Motor neuron (in vitro differentiated cells): ENCODE data around the gene C11orf98. TPM values are rescaled to one million over a fixed set of nuclear protein-coding genes. Genes with fewer than 3 reads are reported as not detected.
"Not testable (repeated sequence)": the region's sequence is repeated elsewhere in the genome, so short reads cannot be mapped to it uniquely, and the experiment has no call there.

Source experiments
- ATAC-seq, 8 experiments: fragments of 200-7000 bp; cut with Tn5 transposase; replicated peaks in 6 of 8; 2 replicates each; pipeline ENCODE4 v1.8.0; 2021; ENCODE audit warnings: mild to moderate bottlenecking in 8 of 8, moderate library complexity in 8 of 8
- H3K27ac ChIP-seq, 2 donors: fragments of 250-450 bp; sonication (Bioruptor Pico); 2 replicates each; pipeline ENCODE4 v1.9.0; 2021; ENCODE audit warnings: antibody characterized with exemption in 2 of 2, mild to moderate bottlenecking in 2 of 2, moderate library complexity in 1 of 2
- H3K4me1 ChIP-seq, 2 donors: fragments of 250-450 bp; sonication (Bioruptor Pico); replicated peaks in 1 of 2; 2 replicates each; pipeline ENCODE4 v1.6.1; 2021; ENCODE audit warnings: antibody characterized with exemption in 2 of 2, mild to moderate bottlenecking in 2 of 2, moderate library complexity in 1 of 2
- H3K4me3 ChIP-seq, 5 donors: fragments of 250-450 bp; sonication (Bioruptor Pico); 2 replicates each; pipeline ENCODE4 v1.9.0; 2021; ENCODE audit warnings: antibody characterized with exemption in 5 of 5, mild to moderate bottlenecking in 5 of 5, moderate library complexity in 4 of 5
- WGBS, 10 experiments: fragments of 450-650 bp; shearing (Covaris generic); methylation state at CpG; one replicate each; pipeline ENCODE4 v1.0.0; 2022; 5-methylcytosine and 5-hydroxymethylcytosine counted together
- in situ Hi-C, 9 experiments: fragments of 400-800 bp; cut with MboI; loops; one replicate each; pipeline ENCODE4 v1.15.0; 2021; ENCODE audit warnings: low sequenced_read_pairs in 9 of 9, low pct_unique_long_range_greater_than_20kb in 2 of 9; ENCODE audit not compliant: unreplicated experiment in 9 of 9
- total RNA-seq, 8 experiments: library from RNA; unstranded; fragments of 300-600 nt; gene quantifications; 2 replicates each; pipeline versions ENCODE4 v1.2.3 to v1.2.4, GENCODE V29; 2022

Gene C11orf98
- total RNA-seq, 8 experiments from 2014 or later = 51.9 to 159 (median 95.0) TPM

DNA sequence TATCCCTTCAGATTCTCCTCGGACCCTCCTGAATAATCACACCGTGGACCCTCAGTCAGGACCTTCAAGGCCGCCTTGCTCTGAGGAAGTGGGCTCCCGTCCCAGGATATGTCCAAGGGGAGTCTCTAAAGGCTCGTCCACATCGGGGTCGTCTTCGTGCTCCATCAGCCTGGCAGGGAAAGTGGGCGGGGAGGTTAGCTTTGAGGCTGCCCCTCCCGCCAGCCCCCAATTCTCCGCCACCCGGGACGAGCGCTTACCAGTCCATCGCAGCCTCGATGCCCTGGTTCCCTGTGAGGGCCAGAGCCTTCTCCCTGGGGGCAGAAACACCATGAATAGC is 13.4 kb upstream of the C11orf98 start:
- in situ Hi-C loops = no loop called here
- H3K4me3 ChIP-seq = peak overlapping the region; percentile 71 to 100 (median 98)
- WGBS, 10 experiments = 0 to 8% (median 2%) methylated on average over 1 to 7 of the region's 16 CpGs; no CpG with 5 or more reads in 6 of the 10 experiments
- peaks cover 10 to 12% of the 10 kb centered on the region in 2 donors for H3K4me1 ChIP-seq
- peak in 1 of 8 experiments; percentile 2 for ATAC-seq
- peak overlapping the region; percentile 62 to 71 for H3K27ac ChIP-seq

DNA sequence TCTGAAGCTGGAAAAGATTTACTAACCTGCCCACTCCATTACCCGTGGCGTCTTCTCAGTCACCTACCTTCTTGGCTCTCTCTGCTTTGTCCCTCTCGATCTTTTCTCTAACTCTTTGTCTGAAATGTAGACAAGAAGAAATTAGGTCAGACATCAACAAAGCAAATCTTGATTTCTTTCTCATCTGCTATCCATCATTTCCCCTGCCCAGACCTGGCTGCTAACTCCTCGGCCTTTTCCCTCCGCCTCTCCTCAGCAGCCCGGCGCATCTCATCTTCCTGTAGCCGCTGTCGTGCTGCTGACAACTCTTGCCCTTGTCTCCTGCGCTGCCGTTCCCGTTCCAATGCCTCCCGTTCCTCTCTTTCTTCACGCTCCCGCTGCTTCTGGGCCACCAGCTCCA is 12.7 kb upstream of the C11orf98 start:
- H3K4me1 ChIP-seq = peaks cover 14 to 15% of the 10 kb centered on the region in 2 donors
- in situ Hi-C loops = no loop called here
- H3K4me3 ChIP-seq = peak overlapping the region in 3 of 5 donors; percentile 71 to 100 (median 99)
- 58 to 96% (median 82%) methylated on average over 4 to 15 of the region's 15 CpGs; no CpG with 5 or more reads in 2 of the 10 experiments for WGBS, 10 experiments
- no peak for ATAC-seq
- H3K27ac ChIP-seq = no peak overlapping the region

DNA sequence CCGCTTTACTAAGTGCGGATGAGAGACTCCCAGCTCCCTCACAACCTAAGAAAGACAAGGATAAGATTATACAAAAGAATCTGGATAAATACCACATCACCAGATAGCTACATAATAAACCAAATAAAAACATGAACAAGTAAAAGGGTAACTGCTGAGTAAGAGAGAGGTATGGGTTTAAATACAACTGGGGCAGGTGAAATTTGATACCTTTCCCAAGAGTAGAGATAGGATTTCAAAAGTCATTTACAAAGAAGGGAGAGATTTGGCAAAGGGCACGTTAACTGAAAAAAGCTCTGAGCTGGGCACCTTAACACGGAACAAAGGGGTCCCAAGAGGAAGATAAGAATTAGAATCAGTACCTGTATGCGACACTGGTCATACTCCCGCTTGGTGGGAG is 12.1 kb upstream of the C11orf98 start:
- Histone ChIP-seq H3K4me3 (no peak overlapping the region), H3K4me1 (peaks cover 16 to 18% of the 10 kb centered on the region in 2 donors), H3K27ac (no peak overlapping the region)
- 56 to 100% (median 81%) methylated on average over 2 to 6 of the region's 6 CpGs; no CpG with 5 or more reads in 3 of the 10 experiments for WGBS, 10 experiments
- ATAC-seq = no peak
- in situ Hi-C loops = no loop called here

DNA sequence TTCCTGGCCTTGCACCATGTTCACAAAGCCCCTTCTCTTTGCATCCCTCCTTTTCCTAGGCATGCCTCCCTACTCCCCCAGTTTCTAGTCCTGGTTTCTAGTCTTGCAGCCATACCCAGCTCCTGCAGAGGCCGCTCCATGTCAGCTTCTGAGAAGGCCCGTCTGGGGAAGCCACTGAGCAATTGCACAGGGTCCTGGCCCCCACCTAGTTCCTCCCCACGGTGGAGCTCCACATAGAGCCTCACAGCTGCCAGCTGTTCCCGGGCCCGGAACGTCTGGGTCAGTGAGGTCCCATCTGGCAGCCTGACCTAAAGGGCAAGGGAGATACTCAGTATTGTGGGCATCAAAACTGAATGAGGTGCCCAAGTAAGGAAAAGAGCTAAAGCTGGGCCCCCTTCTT is 11.7 kb upstream of the C11orf98 start:
- Histone ChIP-seq H3K27ac (no peak overlapping the region), H3K4me1 (peaks cover 16 to 18% of the 10 kb centered on the region in 2 donors), H3K4me3 (no peak overlapping the region)
- in situ Hi-C loops = no loop called here
- no peak for ATAC-seq
- 0 to 48% (median 38%) methylated on average over 2 of the region's 6 CpGs; no CpG with 5 or more reads in 7 of the 10 experiments for WGBS, 10 experiments

DNA sequence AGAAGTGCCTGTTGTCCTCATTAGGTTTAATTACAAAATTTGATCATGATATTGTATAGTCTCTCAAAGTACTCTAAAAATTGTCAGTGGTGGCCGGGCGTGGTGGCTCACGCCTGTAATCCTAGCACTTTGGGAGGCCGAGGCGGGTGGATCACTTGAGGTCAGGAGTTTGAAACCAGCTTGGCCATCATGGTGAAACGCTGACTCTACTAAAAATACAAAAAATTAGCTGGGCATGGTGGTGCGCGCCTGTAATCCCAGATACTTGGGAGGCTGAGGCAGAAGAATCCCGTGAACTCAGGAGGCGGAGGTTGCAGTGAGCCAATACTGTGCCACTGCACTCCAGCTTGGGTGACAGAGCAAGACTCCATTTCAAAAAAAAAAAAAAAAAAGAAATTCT is 10.4 kb upstream of the C11orf98 start:
- H3K27ac ChIP-seq, H3K4me3 ChIP-seq, ATAC-seq, in situ Hi-C loops: not testable (repeated sequence)
- 60 to 100% (median 98%) methylated on average over 1 to 10 of the region's 10 CpGs; no CpG with 5 or more reads in 2 of the 10 experiments for WGBS, 10 experiments
- H3K4me1 ChIP-seq = peaks cover 20 to 23% of the 10 kb centered on the region in 2 donors

DNA sequence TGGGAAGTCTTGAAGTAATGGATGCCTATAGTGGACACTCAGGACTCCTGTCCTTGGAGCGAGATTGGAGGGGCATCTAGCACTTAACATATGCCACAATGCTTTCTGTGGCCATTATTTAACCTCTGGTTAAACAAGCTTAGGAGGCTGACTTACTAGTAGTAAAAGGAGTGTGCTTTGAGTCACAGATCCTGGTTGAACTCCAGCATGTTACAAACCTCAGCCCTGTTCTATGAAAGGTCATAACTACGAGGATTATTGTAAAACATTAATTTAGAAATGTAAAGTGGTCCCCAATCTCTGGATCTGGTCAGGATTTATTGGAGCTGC is 8.2 kb upstream of the C11orf98 start:
- Histone ChIP-seq H3K27ac (no peak overlapping the region), H3K4me3 (no peak overlapping the region), H3K4me1 (peaks cover 16 to 17% of the 10 kb centered on the region in 2 donors)
- in situ Hi-C loops = no loop called here
- WGBS, 10 experiments = 0 to 100% (median 89%) methylated on average over 1 to 2 of the region's 2 CpGs; no CpG with 5 or more reads in 2 of the 10 experiments
- ATAC-seq = no peak

DNA sequence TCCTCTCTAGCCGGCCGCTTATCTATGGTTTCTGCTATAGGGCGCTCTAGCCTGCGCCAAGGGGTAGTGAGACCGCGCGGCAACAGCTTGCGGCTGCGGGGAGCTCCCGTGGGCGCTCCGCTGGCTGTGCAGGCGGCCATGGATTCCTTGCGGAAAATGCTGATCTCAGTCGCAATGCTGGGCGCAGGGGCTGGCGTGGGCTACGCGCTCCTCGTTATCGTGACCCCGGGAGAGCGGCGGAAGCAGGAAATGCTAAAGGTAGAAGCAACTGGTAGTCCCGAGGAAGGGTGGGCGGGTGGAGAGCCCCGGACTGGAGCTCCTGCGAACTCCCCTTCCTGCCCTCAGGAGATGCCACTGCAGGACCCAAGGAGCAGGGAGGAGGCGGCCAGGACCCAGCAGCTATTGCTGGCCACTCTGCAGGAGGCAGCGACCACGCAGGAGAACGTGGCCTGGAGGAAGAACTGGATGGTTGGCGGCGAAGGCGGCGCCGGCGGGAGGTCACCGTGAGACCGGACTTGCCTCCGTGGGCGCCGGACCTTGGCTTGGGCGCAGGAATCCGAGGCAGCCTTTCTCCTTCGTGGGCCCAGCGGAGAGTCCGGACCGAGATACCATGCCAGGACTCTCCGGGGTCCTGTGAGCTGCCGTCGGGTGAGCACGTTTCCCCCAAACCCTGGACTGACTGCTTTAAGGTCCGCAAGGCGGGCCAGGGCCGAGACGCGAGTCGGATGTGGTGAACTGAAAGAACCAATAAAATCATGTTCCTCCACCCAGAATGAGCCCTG is 6.8 kb upstream of the C11orf98 start, which contains the start of the genes LBHD1 and UQCC3:
Gene LBHD1, minus strand, starts transcription at position 660 of the 782 bp plus-strand sequence. CDS start 2,236 bp downstream, outside the sequence.
Gene UQCC3, plus strand, starts transcription at position 66 of the 782 bp plus-strand sequence. Its CDS starts 73 bp downstream, at position 139.
- peak; percentile 67 to 93 (median 90) for ATAC-seq
- 0 to 13% (median 0%) methylated on average over 1 to 22 of the region's 59 CpGs; no CpG with 5 or more reads in 2 of the 10 experiments for WGBS, 10 experiments
- in situ Hi-C loops = no loop called here
- Histone ChIP-seq H3K4me3 (peak within 1 kb of the TSS; percentile 45 to 75 (median 66)), H3K4me1 (peaks cover 14 to 20% of the 10 kb centered on the region in 2 donors), H3K27ac (peak within 1 kb of the TSS; percentile 81 to 88)

DNA sequence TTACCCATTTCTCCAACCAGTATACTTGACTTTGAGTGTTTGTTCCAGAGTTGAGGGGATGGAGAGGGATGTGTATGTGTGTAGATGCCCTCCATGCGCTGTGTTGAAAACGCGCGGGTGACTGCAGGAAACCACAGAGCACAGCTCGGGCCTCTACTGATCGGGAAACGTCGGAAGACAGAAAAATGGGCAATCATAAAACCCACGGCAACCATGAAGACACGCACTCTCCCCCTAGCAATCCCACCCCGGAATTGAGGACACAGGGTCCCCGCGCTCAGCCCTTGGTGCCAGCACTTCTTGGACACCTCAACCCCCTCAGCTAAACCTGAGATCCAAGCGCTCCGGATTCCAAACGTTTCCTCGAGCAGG is 6.2 kb upstream of the C11orf98 start:
- 0 to 4% (median 1%) methylated on average over 4 to 12 of the region's 17 CpGs; no CpG with 5 or more reads in 6 of the 10 experiments for WGBS, 10 experiments
- peak; percentile 6 to 45 (median 34) for ATAC-seq
- in situ Hi-C loops = no loop called here
- H3K27ac ChIP-seq = peak overlapping the region; percentile 81 to 88
- H3K4me1 ChIP-seq = peaks cover 20 to 26% of the 10 kb centered on the region in 2 donors
- peak overlapping the region; percentile 45 to 75 (median 66) for H3K4me3 ChIP-seq

DNA sequence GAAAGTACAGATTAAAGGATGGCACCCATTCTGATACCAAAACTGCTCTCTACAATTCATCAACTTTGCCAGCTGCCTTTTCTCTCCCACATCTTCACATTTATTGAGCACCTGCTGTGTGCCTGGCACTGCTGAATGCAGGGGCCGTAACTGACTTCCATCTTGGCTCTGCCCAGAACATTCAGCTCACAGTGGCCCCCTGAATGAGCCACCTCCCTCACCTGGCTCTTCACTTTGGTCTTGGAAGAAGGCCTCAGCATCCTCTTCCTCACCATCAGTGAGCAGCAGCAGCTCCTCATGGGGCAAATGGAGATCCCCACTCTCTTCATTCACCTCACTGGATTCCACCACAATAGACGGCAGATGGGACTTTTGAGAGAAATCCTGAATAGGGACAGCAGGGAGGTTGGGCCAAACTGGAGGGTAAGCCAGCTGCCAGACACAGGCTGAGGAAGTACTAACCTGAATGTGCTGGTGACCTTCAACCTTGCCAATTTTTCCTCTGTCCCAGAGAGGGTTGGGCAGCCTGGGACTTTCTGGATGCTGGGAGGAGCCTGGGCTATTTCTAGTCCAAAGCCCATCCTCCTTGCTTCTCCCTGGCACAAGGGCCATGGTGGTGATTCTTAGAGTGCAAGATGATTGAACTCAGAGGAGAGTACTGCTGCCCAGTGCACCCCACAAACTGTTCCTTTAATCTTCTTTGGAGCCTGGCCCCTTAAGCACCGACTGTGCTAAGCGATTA is 4.6 kb upstream of the C11orf98 start:
- no peak for ATAC-seq
- 50 to 100% (median 69%) methylated on average over 1 to 3 of the region's 4 CpGs; no CpG with 5 or more reads in 2 of the 10 experiments for WGBS, 10 experiments
- in situ Hi-C loops = no loop called here
- Histone ChIP-seq H3K4me3 (no peak overlapping the region), H3K4me1 (peaks cover 20 to 27% of the 10 kb centered on the region in 2 donors), H3K27ac (no peak overlapping the region)

DNA sequence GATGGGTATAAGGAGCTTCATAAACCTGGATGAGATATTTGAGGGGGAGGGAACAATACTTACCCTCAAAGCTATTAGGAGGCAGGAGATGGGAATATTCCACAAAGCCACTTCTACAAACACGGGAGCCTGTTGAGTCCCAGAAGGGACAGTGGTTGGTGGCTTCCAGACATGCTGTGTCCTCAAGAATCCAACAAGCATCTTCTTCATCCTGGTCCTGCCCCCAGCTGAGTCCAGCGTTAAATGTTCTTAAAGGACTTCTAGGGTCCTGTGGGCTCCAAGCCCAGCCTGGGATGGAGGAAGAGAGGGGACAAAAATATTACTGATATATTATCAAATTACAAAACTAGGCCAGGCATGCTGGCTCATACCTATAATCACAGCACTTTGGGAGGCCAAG is 2.5 kb upstream of the C11orf98 start:
- no peak overlapping the region for H3K27ac ChIP-seq
- 67 to 100% (median 100%) methylated on average over 1 to 2 of the region's 2 CpGs; no CpG with 5 or more reads in 5 of the 10 experiments for WGBS, 10 experiments
- peaks cover 19 to 21% of the 10 kb centered on the region in 2 donors for H3K4me1 ChIP-seq
- ATAC-seq = no peak
- in situ Hi-C loops = no loop called here
- no peak overlapping the region for H3K4me3 ChIP-seq

DNA sequence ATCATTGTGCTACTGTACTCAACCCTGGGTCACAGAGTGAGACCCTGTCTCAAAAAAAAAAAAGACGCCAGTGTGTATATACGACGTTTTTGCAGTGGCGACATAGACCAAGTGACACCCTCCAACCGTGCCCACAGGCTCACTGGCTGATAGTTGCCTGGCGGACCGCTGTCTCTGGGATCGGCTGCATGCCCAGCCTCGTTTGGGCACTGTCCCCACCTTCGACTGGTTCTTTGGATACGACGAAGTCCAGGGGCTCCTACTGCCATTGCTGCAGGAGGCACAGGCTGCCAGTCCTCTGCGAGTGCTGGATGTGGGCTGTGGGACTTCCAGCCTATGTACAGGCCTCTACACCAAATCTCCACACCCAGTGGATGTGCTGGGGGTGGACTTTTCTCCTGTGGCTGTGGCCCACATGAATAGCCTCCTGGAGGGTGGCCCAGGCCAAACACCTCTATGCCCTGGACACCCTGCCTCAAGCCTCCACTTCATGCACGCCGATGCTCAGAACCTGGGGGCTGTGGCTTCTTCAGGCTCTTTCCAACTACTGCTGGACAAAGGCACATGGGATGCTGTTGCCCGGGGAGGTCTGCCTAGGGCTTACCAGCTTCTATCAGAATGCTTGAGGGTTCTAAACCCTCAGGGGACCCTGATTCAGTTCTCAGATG is 1.4 kb upstream of the C11orf98 start:
- Histone ChIP-seq H3K27ac (peak overlapping the region; percentile 57 to 69), H3K4me3 (peak overlapping the region; percentile 63 to 87 (median 70)), H3K4me1 (peaks cover 19 to 21% of the 10 kb centered on the region in 2 donors)
- 6 to 40% (median 32%) methylated on average over 1 to 9 of the region's 16 CpGs; no CpG with 5 or more reads in 3 of the 10 experiments for WGBS, 10 experiments
- ATAC-seq = peak in 1 of 8 experiments; percentile 0
- in situ Hi-C loops = no loop called here

DNA sequence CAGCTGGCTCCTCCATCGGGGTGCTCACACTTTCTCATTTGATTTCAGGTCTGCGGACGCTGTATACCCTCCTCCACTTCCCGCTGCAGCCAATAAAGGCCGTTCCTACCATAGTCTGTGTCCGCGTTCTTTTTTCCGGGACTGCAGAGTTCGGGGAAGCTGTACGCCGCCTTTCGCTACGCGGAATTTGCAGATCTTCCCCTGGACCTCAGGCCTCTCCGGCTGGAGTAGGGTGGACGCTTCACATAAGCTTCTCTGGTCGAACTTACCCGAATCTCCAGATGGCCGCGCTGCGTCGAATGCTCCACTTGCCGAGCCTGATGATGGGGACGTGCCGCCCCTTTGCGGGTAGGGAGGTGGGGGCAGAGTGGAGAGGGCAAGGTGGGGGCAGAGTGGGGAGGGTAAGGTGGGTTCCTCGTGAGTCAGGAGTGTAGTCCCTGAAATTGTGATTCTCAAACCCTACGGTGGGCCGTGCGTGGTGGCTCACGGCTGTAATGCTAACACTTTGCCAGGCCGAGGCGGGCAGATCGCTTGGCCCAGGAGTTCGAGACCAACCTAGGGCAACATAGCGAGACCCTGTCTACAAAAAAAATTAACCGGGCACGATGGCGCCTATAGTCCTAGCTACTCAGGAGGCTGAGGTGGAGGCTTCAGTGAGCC is 719 bp upstream of the C11orf98 start:
- in situ Hi-C loops = no loop called here
- Histone ChIP-seq H3K27ac (peak overlapping the region; percentile 57 to 69), H3K4me3 (peak overlapping the region; percentile 63 to 87 (median 70)), H3K4me1 (peaks cover 17 to 19% of the 10 kb centered on the region in 2 donors)
- peak; percentile 6 to 53 (median 45) for ATAC-seq
- WGBS, 10 experiments = 0 to 5% (median 0%) methylated on average over 4 to 10 of the region's 39 CpGs; no CpG with 5 or more reads in 5 of the 10 experiments
